Subcutaneous abdominal adipose tissue (tissue), 5 donors: ENCODE data around the gene SPOCK2.

Source experiments
- H3K27ac ChIP-seq: one replicate; pipeline ENCODE4 v1.7.0; 2013; ENCODE audit warnings: low read depth, mild to moderate bottlenecking, inconsistent platforms, low read length, moderate library complexity
- H3K27me3 ChIP-seq, 5 donors: one replicate each; pipeline ENCODE4 v1.7.0; 2013; ENCODE audit warnings: low read length in 5 of 5, inconsistent platforms in 1 of 5; ENCODE audit not compliant: control insufficient read depth in 5 of 5, insufficient read depth in 4 of 5
- H3K36me3 ChIP-seq, 5 donors: one replicate each; pipeline ENCODE4 v1.7.0; 2013; ENCODE audit warnings: low read length in 5 of 5; ENCODE audit not compliant: control insufficient read depth in 5 of 5, insufficient read depth in 5 of 5
- H3K4me1 ChIP-seq, 5 donors: one replicate each; pipeline ENCODE4 v1.7.0; 2013; ENCODE audit warnings: low read length in 5 of 5, mild to moderate bottlenecking in 3 of 5, moderate library complexity in 1 of 5; ENCODE audit not compliant: control insufficient read depth in 5 of 5, insufficient read depth in 5 of 5
- H3K4me3 ChIP-seq, 5 donors: one replicate each; pipeline ENCODE4 v1.7.0; 2013; ENCODE audit warnings: low read length in 5 of 5, low read depth in 1 of 5
- H3K9ac ChIP-seq, 5 donors: one replicate each; pipeline ENCODE4 v1.7.0; 2013; ENCODE audit warnings: low read length in 5 of 5, mild to moderate bottlenecking in 4 of 5, moderate library complexity in 3 of 5
- H3K9me3 ChIP-seq, 5 donors: one replicate each; pipeline ENCODE4 v1.7.0; 2013; ENCODE audit warnings: low read length in 5 of 5; ENCODE audit not compliant: control insufficient read depth in 5 of 5
- donor health status: healthy.
- donor health status: healthy.
- donor health status: healthy.
- donor health status: healthy.
- donor health status: healthy.

SPOCK2 gene

DNA sequence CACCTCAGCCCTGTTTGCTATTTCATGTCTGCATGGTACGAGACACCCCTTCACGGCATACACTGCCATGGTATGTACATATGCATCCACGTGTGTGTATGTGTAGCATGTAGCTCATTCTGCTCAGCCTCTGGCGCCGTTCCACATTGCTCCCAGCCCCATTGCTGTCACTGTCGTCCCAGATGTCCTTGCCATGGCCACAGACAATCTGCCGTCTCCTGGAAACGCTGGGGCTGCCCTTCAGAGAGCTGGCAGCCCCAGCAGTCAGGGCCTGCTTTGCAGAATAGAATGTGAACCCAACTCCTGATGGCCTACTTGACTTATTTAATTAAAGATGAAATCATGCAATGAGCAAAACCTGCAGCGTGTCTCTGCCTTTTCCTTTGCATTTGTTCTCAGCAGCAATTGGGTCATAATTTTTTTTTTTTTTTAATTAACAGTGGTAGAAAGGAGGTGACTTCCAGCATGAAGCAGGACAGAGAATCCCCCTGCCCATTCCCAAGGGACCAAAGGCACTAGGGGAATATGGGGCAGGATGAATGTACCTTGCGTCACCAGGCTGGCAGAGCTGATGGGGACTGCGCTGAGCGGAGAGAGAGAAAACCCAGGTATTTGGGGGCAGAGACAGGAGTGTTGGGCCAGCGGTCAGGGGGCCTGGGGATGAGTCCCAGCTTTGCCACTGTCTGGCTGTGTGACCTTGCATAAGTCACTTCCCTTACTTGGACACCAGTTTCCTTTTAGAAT, 75.0 kb downstream of the SPOCK2 start:
- no peaks in the 10 kb centered on the region for H3K9me3 ChIP-seq
- H3K4me1 ChIP-seq: peaks cover 29 to 87% (median 75%) of the 10 kb centered on the region in 5 donors
- no peaks in the 10 kb centered on the region for H3K27me3 ChIP-seq
- peaks cover 0 to 13% (median 6%) of the 10 kb centered on the region in 5 donors for H3K36me3 ChIP-seq
- no peak overlapping the region for H3K4me3 ChIP-seq
- no peak overlapping the region for H3K27ac ChIP-seq
- H3K9ac ChIP-seq: no peak overlapping the region

GRCh38 chr10:72012796-72013195, 75.6 kb downstream of the SPOCK2 start:
- H3K4me3 ChIP-seq: no peak overlapping the region
- H3K9ac ChIP-seq: no peak overlapping the region
- no peaks in the 10 kb centered on the region for H3K27me3 ChIP-seq
- no peak overlapping the region for H3K27ac ChIP-seq
- peaks cover 27 to 85% (median 74%) of the 10 kb centered on the region in 5 donors for H3K4me1 ChIP-seq
- H3K36me3 ChIP-seq: peaks cover 0 to 18% (median 12%) of the 10 kb centered on the region in 5 donors
- no peaks in the 10 kb centered on the region for H3K9me3 ChIP-seq

- no peaks in the 10 kb centered on the region for H3K27me3 ChIP-seq
- H3K27ac ChIP-seq: no peak overlapping the region
- no peak overlapping the region for H3K9ac ChIP-seq
- H3K4me1 ChIP-seq: peaks cover 25 to 82% (median 70%) of the 10 kb centered on the region in 5 donors
- H3K36me3 ChIP-seq: peaks cover 0 to 25% (median 19%) of the 10 kb centered on the region in 5 donors
- no peak overlapping the region for H3K4me3 ChIP-seq
- H3K9me3 ChIP-seq: peaks cover 0 to 2% (median 0%) of the 10 kb centered on the region in 5 donors
These were observed 76.3 kb downstream of the SPOCK2 start for GRCh38 chr10:72011976-72012512.

DNA sequence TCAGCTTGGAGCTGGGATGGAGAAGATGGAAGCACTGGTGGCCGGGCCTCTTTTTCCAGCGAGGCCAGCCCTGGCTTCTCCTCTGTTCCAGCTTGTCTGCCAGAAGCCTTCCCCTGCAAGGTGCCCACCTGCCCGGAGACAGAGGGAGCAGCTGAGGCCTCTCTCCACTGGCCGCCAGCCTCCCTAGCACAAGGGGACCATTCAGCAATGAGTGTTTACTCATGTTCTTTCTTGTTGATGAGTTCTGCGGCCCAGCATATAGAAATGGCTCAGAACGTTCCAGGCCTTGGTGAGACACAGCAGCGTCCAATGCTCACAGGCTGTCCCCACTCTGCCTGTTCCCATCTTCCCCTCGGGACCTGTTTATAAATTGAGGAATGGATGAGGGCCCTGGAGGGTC, 76.9 kb downstream of the SPOCK2 start:
- Histone ChIP-seq H3K27me3 (no peaks in the 10 kb centered on the region), H3K4me3 (no peak overlapping the region), H3K4me1 (peaks cover 27 to 82% (median 70%) of the 10 kb centered on the region in 5 donors), H3K9me3 (peaks cover 0 to 2% (median 0%) of the 10 kb centered on the region in 5 donors), H3K27ac (no peak overlapping the region), H3K9ac (no peak overlapping the region), H3K36me3 (peaks cover 0 to 25% (median 24%) of the 10 kb centered on the region in 5 donors)

DNA sequence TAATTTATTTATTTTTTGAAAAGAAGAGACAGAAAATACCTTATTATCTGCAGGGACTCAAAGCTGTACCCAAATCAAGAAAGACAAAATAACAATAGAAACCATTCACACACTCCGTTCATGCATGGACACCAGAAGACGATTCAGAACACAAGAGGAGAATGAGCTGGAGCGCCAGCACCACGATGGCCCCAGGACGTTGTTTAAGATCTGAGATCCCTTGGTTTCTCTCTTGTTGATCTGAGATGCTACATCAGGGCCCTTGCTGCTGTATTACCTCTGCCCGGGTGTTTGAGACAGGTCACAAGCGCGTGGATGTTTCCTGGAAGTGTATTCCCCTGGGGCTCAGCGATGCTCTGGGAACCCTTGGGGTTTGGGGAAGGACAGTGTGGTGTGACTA, 77.3 kb downstream of the SPOCK2 start:
- H3K9ac ChIP-seq: no peak overlapping the region

GRCh38 chr10:72010234-72010973, 77.9 kb downstream of the SPOCK2 start:
- H3K4me1 ChIP-seq: peaks cover 26 to 76% (median 65%) of the 10 kb centered on the region in 5 donors
- no peak overlapping the region for H3K4me3 ChIP-seq
- H3K27me3 ChIP-seq: no peaks in the 10 kb centered on the region
- H3K9ac ChIP-seq: peak overlapping the region in 3 of 5 donors; percentile 37 to 53 (median 44)
- peaks cover 0 to 2% (median 0%) of the 10 kb centered on the region in 5 donors for H3K9me3 ChIP-seq
- H3K36me3 ChIP-seq: peaks cover 0 to 32% (median 28%) of the 10 kb centered on the region in 5 donors
- peak overlapping the region; percentile 93 for H3K27ac ChIP-seq

More for the DNA sequence above, 77.3 kb downstream of the SPOCK2 start:
- Histone ChIP-seq H3K9me3 (peaks cover 0 to 2% (median 0%) of the 10 kb centered on the region in 5 donors), H3K36me3 (peaks cover 0 to 30% (median 28%) of the 10 kb centered on the region in 5 donors), H3K27me3 (no peaks in the 10 kb centered on the region), H3K4me1 (peaks cover 26 to 82% (median 70%) of the 10 kb centered on the region in 5 donors), H3K27ac (peak overlapping the region; percentile 93), H3K4me3 (no peak overlapping the region)

DNA sequence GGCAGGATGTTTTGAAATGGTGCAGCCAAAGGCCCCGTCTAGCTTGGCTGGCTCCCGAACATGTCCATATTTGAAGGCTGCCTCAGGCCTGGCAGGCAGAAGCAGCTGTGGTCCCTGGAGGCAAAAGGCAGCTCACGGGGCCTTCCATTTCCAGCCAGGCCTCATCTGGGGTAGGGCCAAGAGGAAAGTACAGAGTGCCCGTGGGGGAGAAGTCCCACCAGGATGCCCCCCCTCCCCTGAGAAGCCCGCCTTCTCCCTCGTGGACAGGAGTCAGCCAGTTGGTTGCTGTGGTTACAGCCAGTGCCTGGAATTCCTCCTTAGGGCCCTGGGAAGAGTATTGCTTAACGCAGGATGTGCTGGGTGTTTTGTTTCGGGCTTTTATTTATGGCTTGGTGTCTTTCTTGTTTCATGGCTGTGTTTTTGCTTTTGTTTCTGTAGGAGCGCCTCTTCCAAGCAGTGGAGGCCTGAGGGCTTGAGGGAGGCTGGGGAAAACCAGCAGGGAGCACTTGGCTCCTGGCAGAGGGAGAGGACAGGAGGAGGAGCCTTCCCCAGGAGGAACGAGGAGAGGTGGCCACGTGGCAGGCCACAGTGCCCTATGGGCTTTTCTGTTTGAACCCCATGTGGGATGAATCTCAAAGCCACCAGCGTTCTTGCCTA, 78.8 kb downstream of the SPOCK2 start:
- Histone ChIP-seq H3K9ac (peak overlapping the region in 4 of 5 donors; percentile 37 to 53 (median 46)), H3K27ac (peak overlapping the region; percentile 93), H3K36me3 (peaks cover 0 to 34% (median 28%) of the 10 kb centered on the region in 5 donors), H3K4me3 (peak overlapping the region in 1 of 5 donors; percentile 39), H3K27me3 (no peaks in the 10 kb centered on the region), H3K9me3 (peaks cover 0 to 2% (median 0%) of the 10 kb centered on the region in 5 donors), H3K4me1 (peaks cover 26 to 69% (median 62%) of the 10 kb centered on the region in 5 donors)

DNA sequence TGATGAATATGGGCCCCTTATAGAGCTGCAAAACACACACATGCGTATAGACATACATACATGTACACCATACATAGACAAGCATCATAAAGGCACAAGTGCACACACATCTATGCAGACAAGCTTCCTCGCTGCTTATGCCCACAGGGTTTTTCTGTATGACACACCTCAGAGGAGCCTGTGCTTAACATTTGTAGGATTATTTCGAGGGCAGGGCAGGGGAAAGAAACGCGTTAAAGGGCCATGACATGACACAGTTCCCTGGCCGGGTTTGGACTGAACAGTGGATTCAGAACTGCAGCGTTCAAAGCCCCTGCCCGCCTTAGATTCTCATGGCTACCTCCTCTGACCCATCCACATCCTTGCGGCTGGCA, 79.3 kb downstream of the SPOCK2 start:
- Histone ChIP-seq H3K27ac (peak overlapping the region; percentile 93), H3K4me1 (peaks cover 26 to 65% (median 58%) of the 10 kb centered on the region in 5 donors), H3K4me3 (peak overlapping the region in 3 of 5 donors; percentile 2 to 25 (median 6)), H3K9me3 (peaks cover 0 to 2% (median 0%) of the 10 kb centered on the region in 5 donors), H3K27me3 (no peaks in the 10 kb centered on the region), H3K36me3 (peaks cover 0 to 34% (median 28%) of the 10 kb centered on the region in 5 donors), H3K9ac (peak overlapping the region in 2 of 5 donors; percentile 34 to 48)
